Panc1 (cell line): ENCODE results near the gene SERAC1. TPM values are rescaled to one million over a fixed set of nuclear protein-coding genes. Genes with fewer than 3 reads are reported as not detected.

Experiments
- ATAC-seq: fragments of 200-7000 bp; cut with Tn5 transposase; 2 replicates; pipeline ENCODE4 v1.9.1; 2020; ENCODE audit warnings: mild to moderate bottlenecking, moderate library complexity
- BruUV-seq: library from RNA; stranded (reverse); fragments of 400-500 nt; replicated peaks from 2 replicates; lab custom pipeline; 2021; lab: Mats Ljungman, UMichigan
- CTCF ChIA-PET: fragments of 300-600 bp; sonication (Branson Sonifier 250); formaldehyde crosslinking; loops from one replicate; lab custom pipeline; 2022; ENCODE audit warnings: antibody characterized with exemption; lab: Charles Lee
- POLR2A ChIA-PET: fragments of 300-600 bp; sonication (Branson Sonifier 250); formaldehyde crosslinking; loops from one replicate; lab custom pipeline; 2022; ENCODE audit warnings: antibody characterized with exemption; lab: Charles Lee
- DNase-seq: peaks from one replicate; pipeline ENCODE4 v3.0.0-alpha.2; 2010; ENCODE audit warnings: low read depth, low spot score
- H3K27ac ChIP-seq: 2 replicates; pipeline ENCODE4 v1.5.1; 2011; ENCODE audit warnings: mild to moderate bottlenecking, low read length, inconsistent platforms
- H3K27me3 ChIP-seq: fragments of 200-500 bp; sonication (Bioruptor generic); 2 replicates; pipeline ENCODE4 v1.6.0; 2014; ENCODE audit warnings: low read length, inconsistent platforms; ENCODE audit not compliant: control insufficient read depth, insufficient read depth
- H3K36me3 ChIP-seq: fragments of 200-500 bp; sonication (Bioruptor generic); 2 replicates; pipeline ENCODE4 v1.5.1; 2014; ENCODE audit warnings: inconsistent platforms, mild to moderate bottlenecking, low read length, moderate library complexity; ENCODE audit not compliant: control insufficient read depth, insufficient read depth
- H3K4me1 ChIP-seq: 2 replicates; pipeline ENCODE4 v1.5.1; 2011; ENCODE audit warnings: inconsistent platforms, mild to moderate bottlenecking, low read length, moderate library complexity; ENCODE audit not compliant: control insufficient read depth, insufficient read depth
- H3K4me3 ChIP-seq, 2 experiments: 2 replicates each; pipeline ENCODE4 v1.5.1; 2011 to 2012; ENCODE audit warnings: low read depth in 2 of 2, low read length in 2 of 2, mild to moderate bottlenecking in 2 of 2, inconsistent platforms in 1 of 2, moderate library complexity in 1 of 2
- H3K9me3 ChIP-seq: fragments of 200-500 bp; sonication (Bioruptor generic); 2 replicates; pipeline ENCODE4 v1.5.1; 2014; ENCODE audit warnings: low read depth, mild to moderate bottlenecking, inconsistent platforms, low read length, moderate library complexity; ENCODE audit not compliant: control insufficient read depth, insufficient read depth
- CTCF ChIP-seq: fragments of 450-650 bp; IDR thresholded peaks from 2 replicates; pipeline ENCODE4 v1.5.1; 2017; ENCODE audit warnings: mild to moderate bottlenecking
- POLR2AphosphoS5 ChIP-seq: IDR thresholded peaks from 2 replicates; pipeline ENCODE4 v1.6.1; 2012; ENCODE audit warnings: mild to moderate bottlenecking, low read depth, low read length, moderate library complexity
- REST ChIP-seq, 2 experiments: IDR thresholded peaks; 2 replicates each; pipeline ENCODE4 v1.6.1; 2011 to 2012; ENCODE audit warnings: low read depth in 2 of 2, control low read depth in 1 of 2, low read length in 1 of 2, mild to moderate bottlenecking in 1 of 2, moderate library complexity in 1 of 2; ENCODE audit not compliant: insufficient read depth in 1 of 2
- SIN3A ChIP-seq: IDR thresholded peaks from 2 replicates; pipeline ENCODE4 v1.6.1; 2012; ENCODE audit warnings: low read depth, mild to moderate bottlenecking, low read length, moderate library complexity, borderline replicate concordance; ENCODE audit not compliant: insufficient read depth
- TCF7L2 ChIP-seq: IDR thresholded peaks from 2 replicates; pipeline ENCODE4 v1.6.1; 2011; ENCODE audit warnings: mild to moderate bottlenecking, low read depth, low read length, inconsistent platforms
- in situ Hi-C: cut with HindIII; loops from 2 replicates; pipeline ENCODE4 v1.10.0; 2016; ENCODE audit warnings: low sequenced_read_pairs, low pct_unique_long_range_greater_than_20kb
- intact Hi-C: fragments of 100-400 bp; cut with micrococcal nuclease; formaldehyde crosslinking; loops from one replicate; pipeline ENCODE4 v1.10.0; 2022; ENCODE audit not compliant: unreplicated experiment
- total RNA-seq: library from RNA; stranded (reverse); gene quantifications from one replicate; pipeline ENCODE4 v1.2.1, GENCODE V29; 2021; ENCODE audit not compliant: unreplicated experiment

The SERAC1 gene
- total RNA-seq, 1 experiment from 2014 or later: 8.2 TPM

GRCh38 chr6:158061709-158062461 lies 106.2 kb downstream of the SERAC1 start:
- CTCF ChIA-PET: interaction anchor here (0.7 kb wide), 1 partner anchor 9 kb away, joined by 3 read pairs; no protein-coding TSS in a partner anchor
- intact Hi-C loops: no loop called here
- no peak overlapping the region for H3K27ac ChIP-seq
- peaks cover 23% of the 10 kb centered on the region for H3K4me1 ChIP-seq
- H3K4me3 ChIP-seq: no peak overlapping the region
- POLR2A ChIA-PET: no interaction called here
- in situ Hi-C loops: no loop called here
- no peak for TF ChIP-seq CTCF
- no peak for TF ChIP-seq REST (IDR thresholded peaks at IDR 0.05; ENCODE audit: insufficient read depth in 1 of 2, low read depth in 2 of 2, low read length in 1 of 2)
- no peak for TF ChIP-seq SIN3A
- no peak for TF ChIP-seq TCF7L2
- no peak for TF ChIP-seq POLR2AphosphoS5
- no peaks in the 10 kb centered on the region for H3K27me3 ChIP-seq
- DNase-seq: no peak
- no peaks in the 10 kb centered on the region for H3K9me3 ChIP-seq
- H3K36me3 ChIP-seq: peaks cover 6% of the 10 kb centered on the region
- BruUV-seq: no TSS peak
- no peak for ATAC-seq

GRCh38 chr6:158061361-158061708 lies 106.7 kb downstream of the SERAC1 start:
- no peak for ATAC-seq
- ChIA-PET CTCF (no interaction called here), POLR2A (no interaction called here)
- Histone ChIP-seq H3K36me3 (peaks cover 3% of the 10 kb centered on the region), H3K27me3 (no peaks in the 10 kb centered on the region), H3K9me3 (no peaks in the 10 kb centered on the region), H3K4me3 (no peak overlapping the region), H3K4me1 (peaks cover 28% of the 10 kb centered on the region), H3K27ac (peak overlapping the region; percentile 75; the same call in 1 of the 2 replicates)
- no TSS peak for BruUV-seq
- no peak for DNase-seq
- intact Hi-C loops (no loop called here), in situ Hi-C loops (no loop called here)
- no peak for TF ChIP-seq POLR2AphosphoS5
- TF ChIP-seq REST (IDR thresholded peaks at IDR 0.05; ENCODE audit: insufficient read depth in 1 of 2, low read depth in 2 of 2, low read length in 1 of 2): no peak
- no peak for TF ChIP-seq CTCF
- no peak for TF ChIP-seq TCF7L2
- no peak for TF ChIP-seq SIN3A
